ENCODE results near the gene APRT.

Gene APRT

GRCh38 chr16:88821168-88821850, 9.6 kb upstream of the APRT start:
- DNase-seq = no peak

DNA sequence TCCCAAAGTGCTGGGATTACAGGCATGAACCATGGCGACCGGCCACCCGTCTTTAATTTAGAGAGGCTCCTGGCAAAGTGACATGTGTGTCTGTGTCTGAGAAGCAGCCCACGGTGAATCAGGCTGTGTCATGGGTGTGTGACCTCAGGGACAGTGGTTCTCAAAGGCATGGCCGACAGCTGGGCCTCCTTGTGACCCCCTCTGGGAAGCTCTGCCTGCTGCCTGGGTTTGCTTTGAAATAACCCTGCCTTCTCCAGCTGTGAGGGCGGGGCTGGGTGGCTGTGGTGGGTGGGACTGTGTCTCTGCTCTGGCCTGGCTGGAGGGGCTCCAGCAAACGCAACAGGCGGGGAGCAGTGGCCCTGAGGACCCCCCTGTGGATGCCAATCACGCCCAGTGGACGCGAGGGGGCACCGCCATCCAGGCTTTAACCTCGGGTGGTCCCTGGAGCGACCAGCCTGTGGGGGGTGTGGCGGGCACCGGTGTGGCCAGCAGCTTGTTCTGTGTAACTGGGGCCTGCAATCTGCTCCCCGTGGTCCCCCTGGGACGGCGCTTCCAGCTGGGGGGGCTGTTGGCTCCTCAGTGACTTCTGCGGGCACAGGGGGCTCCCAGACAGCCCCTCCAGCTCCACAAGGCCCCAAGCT, 8.8 kb upstream of the APRT start:
- DNase-seq = no peak

GRCh38 chr16:88819126-88819525, 7.4 kb upstream of the APRT start:
- DNase-seq = no peak

DNA sequence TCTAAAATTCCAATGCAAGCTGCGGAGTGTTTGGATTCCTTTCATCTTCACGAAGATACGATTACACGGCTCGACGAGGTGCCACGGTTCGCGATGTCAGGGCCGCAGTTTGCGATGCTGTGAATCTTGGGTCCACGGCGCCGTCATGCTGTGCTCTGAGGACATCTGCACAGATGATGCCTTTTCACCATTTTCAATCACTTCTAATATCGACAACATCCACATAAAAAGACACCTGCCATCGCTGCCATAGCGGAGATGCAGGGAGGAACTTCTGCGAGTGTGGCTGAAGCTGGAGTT, 6.8 kb upstream of the APRT start:
- DNase-seq = no peak

GRCh38 chr16:88817785-88818574, 6.3 kb upstream of the APRT start:
- no peak for DNase-seq

DNA sequence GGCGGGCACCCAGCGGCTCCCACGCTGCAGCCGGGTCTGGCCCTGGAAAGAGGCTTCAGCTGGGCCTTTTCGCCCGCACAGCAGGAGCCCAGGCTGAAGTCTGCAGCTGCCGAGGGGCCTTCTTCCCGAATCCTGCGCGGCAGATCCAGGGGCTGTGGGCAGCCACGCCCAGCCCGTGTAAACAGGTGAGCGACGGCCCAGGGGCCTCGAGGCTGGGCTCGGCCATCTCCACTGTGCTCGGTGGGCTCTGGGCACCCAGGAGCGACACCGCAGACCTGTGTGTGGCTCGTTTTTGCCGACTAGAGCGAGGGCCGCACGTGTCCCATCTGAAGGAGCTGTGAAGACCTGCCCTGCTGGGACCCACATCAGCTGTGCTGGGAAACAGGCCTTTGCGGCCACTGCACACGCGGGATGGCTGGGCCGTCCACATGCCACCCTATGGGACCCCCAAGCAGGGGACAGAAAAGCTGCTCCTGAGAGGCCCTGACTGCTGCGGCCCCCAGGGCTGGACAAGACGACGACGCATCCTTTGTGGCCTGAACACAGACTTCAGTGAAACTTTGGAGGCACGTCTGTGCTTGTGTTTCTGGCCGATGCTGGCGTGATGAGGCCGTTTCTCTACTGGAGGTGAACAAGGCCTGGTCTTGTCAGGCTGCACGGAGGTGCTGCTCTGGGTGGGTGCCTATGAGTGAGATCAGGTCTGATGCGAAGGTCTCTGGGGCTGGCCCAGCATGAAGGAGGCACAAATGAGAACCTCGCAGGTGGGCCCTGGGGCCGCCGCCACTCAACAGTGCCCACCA, 5.2 kb upstream of the APRT start:
- DNase-seq = no peak

DNA sequence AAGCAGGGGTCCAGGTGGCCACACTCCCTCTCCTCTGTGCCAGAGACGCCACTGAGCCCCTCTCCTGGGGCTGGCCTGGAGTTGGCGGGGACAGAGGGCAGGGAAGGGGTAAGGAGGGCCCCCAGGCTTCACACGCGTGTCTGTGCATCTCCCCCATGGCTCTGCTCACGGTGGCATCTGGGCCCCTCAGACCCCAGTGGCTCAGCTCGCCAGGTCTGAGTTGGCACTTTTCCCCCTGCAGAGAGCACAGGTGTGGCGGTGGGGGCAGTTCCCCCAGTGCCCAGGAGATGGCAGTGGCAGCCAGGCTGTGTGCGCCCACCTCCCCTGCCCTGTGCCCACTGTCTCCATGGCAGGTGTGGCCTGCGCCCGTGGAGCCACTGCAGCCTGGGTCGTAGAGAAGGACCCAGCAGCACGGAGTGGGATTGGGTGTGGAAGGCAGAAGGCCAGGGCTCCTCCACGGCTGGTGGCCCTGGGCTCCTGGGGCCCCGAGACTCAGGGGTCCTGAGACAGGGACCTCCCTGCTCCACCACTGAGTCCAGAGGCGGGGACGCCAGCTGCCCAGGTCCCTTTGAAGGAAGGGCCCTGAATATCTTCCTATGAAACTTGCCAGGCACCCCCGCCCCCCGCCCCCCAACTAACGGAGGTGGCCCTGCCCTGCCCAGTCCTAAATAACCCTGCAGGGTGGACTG, 4.3 kb upstream of the APRT start:
- peak; percentile 41 for DNase-seq

GRCh38 chr16:88815227-88815626, 3.5 kb upstream of the APRT start:
- no peak for DNase-seq

DNA sequence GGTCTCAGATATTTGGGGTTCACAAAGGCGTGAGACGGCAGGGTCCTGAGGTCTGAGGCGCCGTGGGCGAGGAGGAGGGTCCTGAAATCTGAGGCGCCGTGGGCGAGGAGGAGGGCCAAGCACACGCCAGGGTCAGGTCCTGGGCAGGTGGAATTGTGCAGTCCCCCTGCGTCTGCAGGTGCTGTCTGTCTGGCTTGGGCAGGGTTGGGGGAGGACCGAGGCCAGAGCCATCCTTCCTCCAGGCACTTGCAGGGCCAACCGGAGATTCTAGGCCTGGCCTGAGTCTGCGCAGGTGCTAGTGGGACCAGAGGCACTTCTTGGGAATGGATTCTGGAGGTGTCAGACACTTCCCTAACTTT, 2.4 kb upstream of the APRT start:
- DNase-seq = no peak

DNA sequence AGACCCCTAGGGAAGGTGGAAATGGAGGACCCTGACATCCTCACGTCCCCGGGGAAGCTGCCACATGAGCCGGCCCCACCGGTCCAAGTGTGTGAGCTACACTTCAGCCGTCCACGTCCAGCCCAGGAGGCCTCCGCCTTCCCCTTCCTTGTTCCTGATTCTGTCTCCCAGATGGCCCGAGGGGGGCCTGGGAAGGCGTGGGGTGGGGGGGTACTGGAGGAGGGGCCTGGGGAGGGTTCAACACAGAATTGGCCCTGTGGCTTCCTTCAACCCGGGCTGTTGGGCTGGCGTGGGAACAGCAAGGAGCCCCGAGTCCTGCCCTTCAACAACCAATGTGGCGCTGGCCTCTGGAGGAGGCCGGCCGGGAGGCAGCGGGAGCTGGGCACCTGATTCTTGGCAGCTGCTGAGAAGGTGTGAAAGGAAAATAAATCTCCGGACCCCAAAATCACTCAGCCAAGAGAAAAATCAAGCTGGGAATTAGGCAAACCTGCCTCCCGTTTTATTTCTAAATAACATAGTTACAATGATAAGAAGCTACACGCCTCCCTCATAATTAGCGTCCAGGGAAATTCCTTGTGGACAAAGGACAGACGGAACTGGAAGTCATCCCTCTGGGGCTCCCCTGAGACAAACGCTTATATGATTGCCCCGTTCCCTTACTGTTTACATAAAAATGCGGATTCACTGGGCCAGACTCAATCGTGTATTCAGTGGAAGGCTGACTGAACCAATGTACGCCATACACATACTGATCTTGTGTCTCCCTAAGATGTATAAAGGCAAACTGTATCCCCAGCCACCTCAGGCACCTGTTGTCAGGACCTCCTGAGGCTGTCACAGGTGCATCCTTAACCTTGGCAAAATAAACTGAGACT, 1.8 kb upstream of the APRT start:
- no peak for DNase-seq

- DNase-seq = peak; percentile 16
Measured at GRCh38 chr16:88812513-88813268, 963 bp upstream of the APRT start.

GRCh38 chr16:88810912-88811768, 588 bp downstream of the APRT start:
- peak; percentile 63 for DNase-seq

DNA sequence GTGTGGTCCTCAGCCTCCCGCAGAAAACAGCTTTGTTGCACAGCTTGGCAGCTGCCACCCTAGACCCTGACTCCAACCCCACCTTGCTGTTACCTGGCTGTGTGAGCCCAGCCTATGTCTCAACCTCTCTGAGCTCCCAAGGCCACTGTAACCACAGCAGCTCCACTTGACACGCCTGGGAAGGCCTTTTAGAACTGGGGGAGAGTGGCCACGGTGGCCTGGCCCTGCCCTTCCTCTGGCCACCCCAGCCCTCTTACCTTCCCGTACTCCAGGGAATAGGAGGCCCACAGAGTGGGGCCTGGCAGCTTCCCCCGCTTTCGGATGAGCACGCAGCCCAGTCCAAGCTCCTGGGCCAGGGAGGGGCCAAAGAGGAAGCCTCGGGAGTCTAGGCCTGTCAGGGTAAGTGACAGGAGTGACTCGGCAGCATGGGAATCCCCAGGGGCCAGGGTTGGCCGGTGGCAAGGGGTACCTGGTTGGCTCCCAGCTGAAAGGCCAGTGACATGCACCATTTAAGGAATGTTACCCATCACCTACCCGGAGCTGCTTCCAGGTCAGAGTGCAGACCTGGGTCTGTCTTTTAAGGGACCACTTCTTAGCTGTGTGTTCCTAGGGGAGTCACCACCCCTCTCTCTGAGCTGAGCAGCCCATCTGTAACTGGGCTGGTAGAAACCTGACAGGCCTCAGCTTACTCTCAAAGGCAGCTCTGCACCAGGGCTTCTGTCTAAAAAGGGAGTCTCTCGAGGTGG, 1.4 kb downstream of the APRT start:
- DNase-seq = peak; percentile 29

DNA sequence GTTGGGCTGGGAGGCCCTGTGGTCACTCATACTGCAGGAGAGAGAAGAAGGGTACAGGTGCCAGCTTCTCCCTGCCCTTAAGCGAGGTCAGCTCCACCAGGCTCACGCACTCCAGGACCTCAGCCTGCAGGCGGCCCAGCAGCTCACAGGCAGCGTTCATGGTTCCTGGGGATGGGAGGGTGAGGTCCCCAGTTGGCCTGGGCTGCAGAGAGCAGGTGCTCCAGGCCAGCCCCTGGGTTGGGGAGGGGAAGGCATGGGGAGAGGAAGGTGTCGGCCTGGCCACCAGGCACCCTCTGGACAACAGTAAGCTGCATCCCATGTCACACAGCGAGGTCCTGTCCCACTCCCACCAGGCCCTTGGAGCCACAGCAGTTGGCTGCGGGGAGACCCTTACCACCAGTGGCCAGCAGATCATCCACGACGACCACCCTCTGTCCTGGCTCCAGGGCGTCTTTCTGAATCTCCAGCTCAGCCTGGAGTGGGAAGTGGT, 2.0 kb downstream of the APRT start:
- DNase-seq = no peak

GRCh38 chr16:88809068-88809675, 2.6 kb downstream of the APRT start:
- DNase-seq = no peak

DNA sequence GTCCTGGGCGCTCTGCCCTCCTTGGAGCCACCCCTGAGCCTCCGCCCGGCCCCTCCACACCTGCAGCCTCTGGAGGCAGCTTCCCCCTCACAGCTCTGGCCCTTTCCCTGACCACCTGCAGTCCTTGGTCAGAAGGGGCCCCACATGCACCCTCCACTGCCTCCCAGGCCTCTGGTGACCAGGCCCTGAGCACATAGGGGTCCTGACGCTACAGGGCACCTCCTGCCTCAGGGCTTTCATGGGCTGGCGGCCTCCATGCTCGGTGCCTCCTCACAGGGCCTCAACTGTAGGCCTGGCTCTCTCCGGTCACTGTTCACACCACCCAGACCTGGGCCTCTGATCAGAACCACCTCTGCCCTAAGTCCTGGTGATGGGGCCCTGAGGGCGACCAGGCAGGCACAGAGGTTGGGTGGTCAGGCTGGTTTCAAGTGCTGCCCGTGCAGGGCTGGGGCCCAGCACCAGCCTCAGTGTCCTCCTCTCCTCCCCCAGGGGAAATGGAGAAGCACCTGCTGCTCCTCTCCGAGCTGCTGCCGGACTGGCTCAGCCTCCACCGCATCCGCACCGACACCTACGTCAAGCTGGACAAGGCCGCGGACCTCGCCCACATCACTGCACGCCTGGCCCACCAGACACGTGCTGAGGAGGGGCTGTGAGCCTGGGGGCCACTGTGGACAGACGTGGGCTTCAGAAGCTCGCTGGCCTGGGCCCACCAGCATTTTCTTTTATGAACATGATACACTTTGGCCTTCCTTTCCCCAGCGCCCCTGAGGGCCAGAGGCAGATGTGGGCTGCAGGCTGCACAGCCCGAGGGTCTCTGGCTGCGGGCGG, 3.9 kb downstream of the APRT start:
- DNase-seq = no peak

- no peak for DNase-seq
Measured at GRCh38 chr16:88807142-88807625, 4.5 kb downstream of the APRT start.

Measured in CD4-positive, alpha-beta T cell treated with Interferon gamma for 1 hour (primary cell).